ENCODE measurements around the gene GABPB1.

Gene GABPB1

GRCh38 chr15:50341616-50342136 is 13.3 kb downstream of the GABPB1 start:
- no peak for DNase-seq

GRCh38 chr15:50340416-50340815 is 14.6 kb downstream of the GABPB1 start:
- DNase-seq = no peak

GRCh38 chr15:50339717-50340116 is 15.3 kb downstream of the GABPB1 start:
- DNase-seq = no peak

DNA sequence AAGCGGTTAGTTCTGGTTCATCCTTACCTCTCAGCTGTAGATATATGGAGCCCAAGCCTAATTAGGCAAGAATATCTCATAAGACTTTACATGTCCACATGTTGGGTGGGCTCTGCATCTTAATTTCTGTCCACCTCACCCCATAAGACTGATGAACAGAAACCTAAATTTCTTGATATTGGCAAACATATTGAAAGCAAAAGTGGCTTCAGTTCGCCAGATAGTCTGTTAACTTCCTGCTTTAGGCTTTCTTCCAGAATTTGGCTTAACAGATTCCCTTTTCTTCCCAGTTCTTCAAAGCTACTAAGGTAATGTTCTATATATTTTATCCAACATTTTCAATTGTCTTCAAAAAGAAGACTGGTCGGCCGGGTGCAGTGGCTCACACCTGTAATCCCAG is 19.7 kb downstream of the GABPB1 start:
- no peak for DNase-seq

- DNase-seq = no peak
These were observed 21.8 kb downstream of the GABPB1 start for GRCh38 chr15:50333229-50333628.

- no peak for DNase-seq
These were observed 24.1 kb downstream of the GABPB1 start for GRCh38 chr15:50330921-50331320.

- no peak for DNase-seq
These were observed 26.9 kb downstream of the GABPB1 start for GRCh38 chr15:50328116-50328515.

- no peak for DNase-seq
These were observed 33.3 kb downstream of the GABPB1 start for GRCh38 chr15:50321680-50322210.

GRCh38 chr15:50320504-50320903 is 34.5 kb downstream of the GABPB1 start:
- no peak for DNase-seq

- no peak for DNase-seq
These were observed 36.3 kb downstream of the GABPB1 start for GRCh38 chr15:50318697-50319096.

- no peak for DNase-seq
These were observed 39.0 kb downstream of the GABPB1 start for GRCh38 chr15:50315814-50316630.

DNA sequence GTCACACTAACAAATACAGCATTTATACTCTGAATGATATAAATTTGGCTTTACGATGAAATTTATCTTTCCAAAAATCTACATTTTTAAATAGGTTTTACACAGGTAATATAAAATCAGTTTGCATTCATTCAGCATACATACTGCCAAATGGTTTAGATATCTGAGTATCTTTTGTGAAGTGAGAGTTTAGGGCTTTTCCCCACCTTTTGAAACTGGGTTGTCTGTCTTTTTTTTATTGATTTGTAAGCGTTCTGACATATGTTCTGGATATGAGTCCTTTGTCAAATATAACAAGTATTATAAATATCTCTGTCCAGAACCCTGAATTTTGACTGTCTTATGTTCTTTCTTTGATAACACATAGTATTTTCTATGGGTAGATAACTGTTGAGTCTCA is 42.4 kb downstream of the GABPB1 start:
- DNase-seq = no peak

DNA sequence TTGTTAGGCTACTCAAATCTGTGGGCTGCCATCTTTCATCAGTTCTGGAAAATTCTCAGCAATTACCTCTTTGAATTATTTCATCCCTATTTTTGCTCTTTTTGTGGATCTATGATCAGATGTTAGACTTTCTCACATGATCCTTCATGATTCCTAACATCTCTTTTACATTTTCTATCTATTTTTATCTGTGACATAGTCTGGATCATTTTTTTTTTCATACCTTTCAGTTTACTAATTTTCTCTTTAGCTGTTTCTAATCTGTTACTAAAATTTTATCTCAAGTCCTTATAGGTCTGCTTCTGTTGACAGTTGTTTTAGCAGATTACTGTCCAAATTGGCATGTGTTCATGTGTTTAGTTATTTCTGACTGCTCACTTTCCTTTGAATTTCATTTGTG is 47.2 kb downstream of the GABPB1 start:
- no peak for DNase-seq

- no peak for DNase-seq
These were observed 50.2 kb downstream of the GABPB1 start for GRCh38 chr15:50304836-50305235.

GRCh38 chr15:50302581-50302980 is 52.4 kb downstream of the GABPB1 start:
- DNase-seq = no peak

- no peak for DNase-seq
These were observed 56.7 kb downstream of the GABPB1 start for GRCh38 chr15:50298340-50298739.

- DNase-seq = no peak
These were observed 59.0 kb downstream of the GABPB1 start for GRCh38 chr15:50295966-50296365.

GRCh38 chr15:50289749-50290148 is 65.2 kb downstream of the GABPB1 start:
- no peak for DNase-seq

GRCh38 chr15:50287324-50288116 is 67.5 kb downstream of the GABPB1 start:
- DNase-seq = no peak

- no peak for DNase-seq
These were observed 73.6 kb downstream of the GABPB1 start for GRCh38 chr15:50281427-50281826.

GRCh38 chr15:50280271-50280670 is 74.7 kb downstream of the GABPB1 start:
- no peak for DNase-seq

DNA sequence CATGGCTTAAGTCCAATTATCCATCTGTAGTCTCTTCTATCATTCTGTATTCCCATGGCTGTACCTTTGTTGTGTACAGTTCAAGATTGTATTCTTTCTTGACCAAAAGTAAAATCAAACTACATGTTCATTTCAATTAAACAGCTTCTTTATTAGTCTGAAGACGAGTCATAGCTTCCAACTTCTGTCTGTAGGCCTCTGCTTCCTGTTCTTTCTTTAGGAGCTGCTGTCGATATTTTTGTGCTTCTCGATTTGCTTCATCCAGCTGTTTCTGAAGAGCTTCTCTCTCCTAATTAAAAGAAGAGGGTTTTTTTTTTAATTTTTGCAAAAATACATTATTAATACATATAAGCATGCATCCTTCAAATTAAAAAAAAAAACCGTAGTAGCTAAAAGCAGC is 76.5 kb downstream of the GABPB1 start:
- no peak for DNase-seq

DNA sequence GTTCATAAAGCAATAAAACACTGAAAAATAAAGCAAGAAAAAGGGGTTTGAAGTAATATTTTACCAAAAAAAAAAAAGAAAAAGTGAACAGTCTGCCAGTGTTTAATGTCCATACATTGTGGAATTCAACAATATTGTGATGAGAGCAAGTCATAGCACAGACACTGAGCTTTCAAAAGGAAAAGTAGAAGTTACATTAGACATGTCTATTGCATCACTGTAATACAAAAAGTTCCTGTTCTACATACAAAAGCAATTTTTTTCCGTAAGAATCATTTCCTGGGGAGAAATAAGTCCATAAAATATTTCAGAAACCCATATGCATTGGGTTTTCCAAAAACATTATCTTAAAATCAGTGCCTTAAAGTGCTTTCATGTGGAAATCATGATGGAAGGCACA is 77.6 kb downstream of the GABPB1 start:
- DNase-seq = no peak

DNA sequence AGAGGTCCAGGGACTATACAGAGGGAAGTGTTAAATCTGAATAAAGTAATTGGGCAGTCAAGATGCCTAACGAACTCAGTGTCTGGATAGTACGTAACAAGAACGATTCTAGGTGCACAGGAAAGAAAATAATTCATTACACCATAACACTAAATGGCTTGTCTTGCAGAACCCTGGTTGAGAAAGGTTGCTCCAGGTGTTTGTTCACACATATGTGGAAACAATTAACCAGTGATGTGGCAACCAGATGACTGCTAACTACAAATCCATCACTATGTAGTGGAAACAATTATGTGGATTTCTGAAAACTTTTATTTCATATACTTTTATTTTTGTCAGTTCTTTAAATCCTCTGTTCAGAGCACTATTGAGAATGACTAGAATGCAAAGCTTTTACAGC is 79.1 kb downstream of the GABPB1 start:
- DNase-seq = no peak

All from activated effector memory CD4-positive, alpha-beta T cell treated with Interleukin-2 at 50 U/mL for 16 hours (primary cell).